RWPE1 (cell line): Measurements from ENCODE around the gene CDCP1.
A peak's percentile ranks its signal among the peaks of the same experiment; 100 is the strongest.

Experiments
- CTCF ChIA-PET: fragments of 350-600 bp; sonication (Branson Sonifier 250); formaldehyde crosslinking; extraction: SDS; loops from one replicate; lab custom pipeline; 2021; lab: Yijun Ruan, JAX
- POLR2A ChIA-PET: fragments of 400-600 bp; formaldehyde crosslinking; extraction: SDS; loops from one replicate; lab custom pipeline; 2020; ENCODE audit warnings: antibody characterized with exemption; ENCODE audit not compliant: low non-redundant PET; lab: Yijun Ruan, JAX
- DNase-seq: peaks from one replicate; pipeline ENCODE4 v3.0.0; 2012; ENCODE audit warnings: low spot score
- H3K27ac ChIP-seq: fragments of 450-650 bp; 2 replicates; pipeline ENCODE4 v1.5.1; 2017
- TF ChIP-seq, protein P1 (sequence below): fragments of 450-650 bp; conservative IDR thresholded peaks from 2 replicates; pipeline ENCODE4 v1.5.1; 2017; ENCODE audit warnings: low read depth, mild to moderate bottlenecking

The CDCP1 gene

DNA sequence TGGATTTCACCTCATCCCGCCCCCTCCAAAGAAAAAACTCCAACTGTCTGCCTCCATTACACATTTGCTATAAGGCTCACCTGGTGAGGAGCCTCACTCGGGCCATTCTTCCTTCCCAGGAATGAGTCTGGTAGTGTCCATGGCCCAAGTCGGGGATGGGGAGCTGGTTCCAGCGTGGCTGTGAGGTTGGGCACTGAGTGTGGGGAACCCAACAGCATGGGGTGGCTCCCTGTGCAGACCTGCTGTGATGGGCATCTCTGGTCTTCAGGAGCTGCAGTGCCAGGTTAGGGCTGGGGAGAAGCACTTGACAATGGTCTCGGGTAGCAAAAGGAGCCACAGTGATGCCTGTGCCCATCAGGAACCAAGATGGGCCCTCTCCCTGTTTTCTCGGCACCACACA, 40.7 kb upstream of the CDCP1 start:
- POLR2A ChIA-PET, result no interaction called here
- no peak overlapping the region for H3K27ac ChIP-seq
- TF ChIP-seq, protein P1, sequence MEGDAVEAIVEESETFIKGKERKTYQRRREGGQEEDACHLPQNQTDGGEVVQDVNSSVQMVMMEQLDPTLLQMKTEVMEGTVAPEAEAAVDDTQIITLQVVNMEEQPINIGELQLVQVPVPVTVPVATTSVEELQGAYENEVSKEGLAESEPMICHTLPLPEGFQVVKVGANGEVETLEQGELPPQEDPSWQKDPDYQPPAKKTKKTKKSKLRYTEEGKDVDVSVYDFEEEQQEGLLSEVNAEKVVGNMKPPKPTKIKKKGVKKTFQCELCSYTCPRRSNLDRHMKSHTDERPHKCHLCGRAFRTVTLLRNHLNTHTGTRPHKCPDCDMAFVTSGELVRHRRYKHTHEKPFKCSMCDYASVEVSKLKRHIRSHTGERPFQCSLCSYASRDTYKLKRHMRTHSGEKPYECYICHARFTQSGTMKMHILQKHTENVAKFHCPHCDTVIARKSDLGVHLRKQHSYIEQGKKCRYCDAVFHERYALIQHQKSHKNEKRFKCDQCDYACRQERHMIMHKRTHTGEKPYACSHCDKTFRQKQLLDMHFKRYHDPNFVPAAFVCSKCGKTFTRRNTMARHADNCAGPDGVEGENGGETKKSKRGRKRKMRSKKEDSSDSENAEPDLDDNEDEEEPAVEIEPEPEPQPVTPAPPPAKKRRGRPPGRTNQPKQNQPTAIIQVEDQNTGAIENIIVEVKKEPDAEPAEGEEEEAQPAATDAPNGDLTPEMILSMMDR, result no peak
- CTCF ChIA-PET, result interaction anchor here (0.6 kb wide), 1 partner anchor 56 kb away, joined by 3 read pairs; no protein-coding TSS in a partner anchor
- no peak for DNase-seq

DNA sequence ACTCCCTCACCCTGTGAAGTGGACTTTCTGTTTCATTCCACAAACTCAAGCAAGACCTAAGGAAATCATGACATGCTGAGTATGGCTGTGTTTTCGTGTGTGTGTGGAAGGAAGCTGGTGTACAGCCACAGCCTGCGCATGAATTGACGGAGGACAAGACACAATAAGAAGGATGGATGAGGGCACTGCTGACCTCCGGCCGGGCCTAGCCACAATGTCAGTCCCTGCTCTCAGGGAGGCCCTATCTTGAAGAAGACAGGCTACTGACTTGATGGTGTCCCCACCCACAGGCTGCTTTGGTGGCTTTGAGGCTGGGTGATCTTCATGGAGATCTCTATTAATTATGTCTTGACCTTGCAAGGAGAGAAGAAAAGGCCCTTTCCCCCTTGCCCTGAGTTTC, 39.3 kb upstream of the CDCP1 start:
- CTCF ChIA-PET, result no interaction called here
- peak overlapping the region; percentile 8; the same call in 1 of the 2 replicates for H3K27ac ChIP-seq
- POLR2A ChIA-PET, result no interaction called here
- DNase-seq, result no peak
- TF ChIP-seq, protein P1, result no peak

DNA sequence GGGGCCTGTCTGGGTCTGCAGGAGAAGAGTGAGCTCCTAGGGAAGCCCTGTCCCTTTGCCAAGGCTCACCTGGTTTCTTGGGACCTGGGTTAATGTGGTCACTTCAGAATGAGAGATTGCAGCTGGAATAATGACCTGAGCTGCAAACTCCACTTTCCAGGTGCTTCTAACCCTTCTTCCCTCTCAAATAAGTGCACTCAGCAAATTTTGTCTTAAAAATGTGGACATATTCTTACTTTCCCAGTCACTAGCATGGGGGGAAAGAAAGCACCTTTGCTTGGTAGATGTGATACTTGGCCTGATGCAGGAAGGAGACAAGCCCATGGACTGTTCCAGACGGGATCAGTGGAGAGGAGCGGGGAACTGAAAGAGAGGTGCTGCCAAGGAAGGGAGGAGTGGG, 38.9 kb upstream of the CDCP1 start:
- no peak for DNase-seq
- CTCF ChIA-PET, result interaction anchor here (0.7 kb wide), 1 partner anchor 327 kb away, joined by 3 read pairs; no protein-coding TSS in a partner anchor
- TF ChIP-seq, protein P1, result no peak
- peak overlapping the region; percentile 8; the same call in 1 of the 2 replicates for H3K27ac ChIP-seq
- POLR2A ChIA-PET, result no interaction called here

DNA sequence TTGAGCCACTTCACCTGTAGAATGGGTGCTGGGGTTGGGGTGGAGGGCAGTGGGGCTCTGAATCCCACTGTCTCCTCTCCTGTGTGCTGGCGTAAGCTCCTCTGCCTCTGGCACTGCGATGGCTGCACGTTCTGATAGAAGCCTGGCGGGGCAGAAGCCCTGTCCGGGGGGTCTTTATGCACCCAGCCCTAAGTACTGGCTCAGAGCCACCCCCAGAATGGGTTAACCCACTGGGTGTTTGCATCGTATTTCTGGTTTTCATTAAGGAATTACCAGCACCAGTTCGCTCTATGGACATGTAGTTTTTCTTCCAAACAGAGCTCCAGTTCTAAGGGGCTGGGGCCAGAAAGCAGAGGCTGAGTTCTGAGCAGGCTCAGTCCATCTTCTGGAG, 37.7 kb upstream of the CDCP1 start:
- ChIA-PET CTCF (no interaction called here), POLR2A (no interaction called here)
- no peak for DNase-seq
- peak overlapping the region; percentile 89 for H3K27ac ChIP-seq
- TF ChIP-seq, protein P1, result no peak

DNA sequence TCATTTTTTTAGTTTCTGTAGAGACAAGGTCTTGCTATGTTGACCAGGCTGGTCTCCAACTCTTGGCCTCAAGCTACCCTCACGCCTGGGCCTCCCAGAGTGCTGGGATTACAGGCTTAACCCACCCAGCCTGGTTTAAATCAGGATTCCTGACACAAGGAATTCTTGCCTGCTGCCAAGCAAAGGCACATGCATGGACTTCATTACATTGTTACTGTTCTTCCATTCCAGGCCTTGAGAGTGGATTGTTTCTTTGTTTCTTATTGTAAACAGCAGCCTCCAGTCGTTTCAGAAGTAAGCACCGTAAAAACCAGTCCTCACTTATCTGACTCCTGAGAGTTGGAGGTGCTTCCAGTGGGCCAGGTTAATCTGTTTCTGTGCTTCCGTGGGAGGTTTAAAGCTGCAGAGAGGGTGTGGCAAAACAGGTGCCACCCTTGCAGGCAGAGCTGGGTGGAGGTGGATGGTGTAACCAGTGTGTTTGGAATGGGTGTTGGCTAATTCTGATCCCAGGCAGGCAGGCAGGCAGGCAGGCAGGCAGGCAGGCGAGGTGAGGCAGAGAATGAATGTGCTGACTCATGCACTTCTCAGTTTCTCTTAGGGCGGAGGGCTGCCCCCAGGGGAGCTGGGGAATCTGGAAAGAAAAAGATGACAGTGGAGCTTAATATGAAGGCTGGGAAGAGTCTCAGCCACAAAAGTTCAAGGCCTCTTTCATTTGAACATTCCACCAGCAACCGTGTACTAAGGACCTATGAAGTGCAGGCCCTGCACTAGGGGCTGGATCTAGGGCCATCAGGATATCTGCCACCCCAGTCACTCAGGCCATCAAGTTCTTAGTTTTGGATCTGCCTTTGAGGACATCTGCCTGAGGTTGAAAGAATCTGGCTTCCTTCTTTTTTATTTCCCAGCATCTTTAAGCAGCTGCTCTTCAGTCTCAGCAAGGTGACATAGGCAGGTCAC, 37.0 kb upstream of the CDCP1 start:
- H3K27ac ChIP-seq, result peak overlapping the region; percentile 89
- POLR2A ChIA-PET, result no interaction called here
- TF ChIP-seq, protein P1, result no peak
- peak; percentile 90 for DNase-seq
- CTCF ChIA-PET, result no interaction called here

DNA sequence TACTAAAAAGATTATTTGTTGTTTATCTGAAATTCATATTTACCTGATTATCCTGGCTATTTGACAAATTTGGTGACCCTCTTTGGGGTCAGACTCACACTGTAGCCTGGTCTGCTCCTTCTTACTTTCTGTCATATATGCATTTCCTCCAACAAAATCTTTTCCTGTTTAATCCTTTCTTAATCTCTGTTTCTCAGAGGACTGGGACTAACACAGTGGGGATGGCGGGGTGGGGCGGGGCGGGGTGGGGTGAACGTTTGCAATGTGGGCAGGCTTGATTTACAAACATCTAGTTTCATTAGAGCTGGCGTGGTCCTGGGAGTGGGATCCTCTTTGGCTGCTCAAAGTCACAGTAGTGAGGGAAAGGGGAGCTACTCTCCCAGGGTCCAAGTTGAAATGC, 35.3 kb upstream of the CDCP1 start:
- H3K27ac ChIP-seq, result 0 out of 2 replicates have a peak overlapping the region, but pooled peaks have one; percentile 36
- ChIA-PET CTCF (no interaction called here), POLR2A (no interaction called here)
- DNase-seq, result no peak
- TF ChIP-seq, protein P1, result no peak
